HCEC 1CT (cell line): ENCODE results near the gene CD3D.

ENCODE experiments used
- DNase-seq: peaks from one replicate; pipeline ENCODE4 v3.0.0-alpha.2; 2017

CD3D gene

DNA sequence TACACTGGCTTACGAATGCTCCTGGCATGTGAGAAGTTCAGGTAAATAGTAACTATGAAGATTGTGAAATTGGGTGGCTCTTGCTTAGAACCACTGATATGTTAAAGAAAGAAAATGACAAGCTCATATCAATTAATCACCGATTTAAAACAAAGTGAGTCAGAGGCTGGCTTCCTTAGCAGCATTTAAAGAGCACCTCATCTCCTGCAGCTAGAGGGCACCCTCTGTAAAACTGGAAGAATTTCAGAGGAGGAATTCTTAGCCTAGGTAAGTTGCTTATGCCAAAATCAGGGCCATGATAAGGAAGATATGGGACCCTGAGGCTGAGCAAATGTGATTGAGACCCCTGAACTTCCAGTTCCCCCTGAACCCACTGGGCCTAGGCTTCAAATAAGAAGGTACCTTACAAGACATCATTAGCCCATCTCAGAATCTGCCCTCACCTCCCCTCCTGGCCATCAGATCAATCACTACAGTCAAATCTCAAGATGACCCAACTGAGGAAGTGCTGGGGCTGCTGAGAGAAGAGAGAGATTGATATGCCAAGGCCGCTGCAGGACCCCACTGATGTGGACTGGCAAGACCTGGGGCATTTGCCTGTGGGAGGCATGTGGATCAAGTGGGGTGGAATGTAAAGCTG is 46.6 kb downstream of the CD3D start:
- DNase-seq: peak; percentile 48

DNA sequence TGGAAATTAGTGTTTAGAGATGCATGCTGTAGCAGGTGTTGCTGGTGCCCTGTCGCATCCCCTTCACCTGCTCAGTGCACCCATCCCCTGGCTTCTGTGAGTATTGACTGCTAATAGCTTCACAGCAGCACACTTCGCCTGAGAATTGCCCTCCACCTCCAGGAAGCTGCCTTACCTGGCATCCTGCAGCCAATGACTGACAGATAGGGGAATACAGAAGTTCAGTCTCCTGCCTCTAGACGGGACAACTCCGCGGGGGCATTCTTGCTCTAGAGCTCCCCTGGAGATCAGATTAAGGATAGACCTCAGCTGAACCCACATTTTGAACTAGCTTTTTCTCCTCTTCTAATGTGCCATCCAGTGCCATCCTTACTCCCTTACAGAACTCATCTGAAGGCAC is 47.3 kb downstream of the CD3D start:
- no peak for DNase-seq

DNA sequence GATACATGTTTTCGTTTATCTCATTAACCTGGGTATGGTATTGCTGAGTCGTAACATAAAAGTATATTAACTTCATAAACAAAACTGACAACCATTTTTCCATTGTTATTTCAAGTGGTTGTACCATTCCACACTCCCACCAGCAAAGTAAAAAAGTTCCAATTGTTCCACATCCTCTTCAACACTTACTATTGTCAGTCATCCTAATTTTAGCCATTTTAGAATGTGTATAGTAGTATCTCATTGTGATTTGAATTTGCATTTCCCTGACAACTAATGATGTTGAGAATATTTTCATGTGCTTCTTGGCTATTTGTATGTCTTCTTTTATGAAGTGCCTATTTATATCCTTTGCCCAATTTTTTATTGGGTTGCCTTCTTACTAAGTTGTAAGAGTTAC is 48.5 kb downstream of the CD3D start:
- no peak for DNase-seq

DNA sequence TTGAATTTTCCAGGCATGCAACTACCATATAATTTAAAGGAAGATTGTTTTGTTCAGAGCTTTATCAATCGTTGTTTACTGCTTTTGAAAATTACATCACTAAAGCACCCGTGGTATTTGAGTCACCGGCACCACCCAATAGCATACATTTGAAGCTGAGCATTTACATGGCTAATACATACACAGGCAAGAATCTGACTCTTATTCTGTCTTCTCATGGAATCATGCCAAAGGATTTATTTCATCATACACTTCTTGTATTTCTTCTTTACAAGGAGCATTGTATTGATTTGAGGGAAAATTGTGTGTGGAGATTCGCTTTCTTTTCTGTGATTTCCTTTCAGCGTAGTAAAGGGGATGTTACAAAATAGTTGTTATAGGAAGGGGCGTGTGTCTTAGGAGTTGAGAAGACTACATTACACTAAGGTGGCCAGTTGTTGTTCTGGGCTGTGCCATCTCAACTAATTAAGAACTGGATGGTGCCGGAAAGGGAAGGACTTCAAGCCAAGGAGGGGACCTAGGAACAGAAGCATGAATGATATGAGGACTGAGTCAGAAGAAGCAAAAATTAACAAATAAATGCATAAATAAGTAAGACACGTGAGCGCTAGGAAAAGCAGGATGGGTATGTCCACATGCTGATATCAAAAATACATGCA is 50.9 kb downstream of the CD3D start:
- no peak for DNase-seq

DNA sequence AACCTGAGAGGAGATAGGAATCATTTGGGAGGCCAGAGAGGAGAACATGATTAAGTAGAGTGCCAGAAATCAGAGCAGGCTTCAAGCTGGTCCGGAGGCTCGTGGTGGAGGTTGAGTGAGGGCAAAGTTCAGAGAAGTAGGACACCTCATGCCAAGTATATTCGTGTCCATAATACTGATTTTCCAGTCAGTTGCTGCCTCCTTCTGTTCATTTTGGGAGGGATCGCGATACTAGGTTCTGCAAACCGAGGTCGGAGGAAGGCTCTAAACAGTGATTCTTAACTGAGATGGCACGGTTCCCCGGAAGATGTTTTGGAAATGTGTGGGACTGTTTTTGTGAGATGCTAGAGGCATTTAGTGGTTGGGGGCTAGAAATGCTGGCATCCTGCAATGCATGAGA is 51.6 kb downstream of the CD3D start:
- peak; percentile 3 for DNase-seq

DNA sequence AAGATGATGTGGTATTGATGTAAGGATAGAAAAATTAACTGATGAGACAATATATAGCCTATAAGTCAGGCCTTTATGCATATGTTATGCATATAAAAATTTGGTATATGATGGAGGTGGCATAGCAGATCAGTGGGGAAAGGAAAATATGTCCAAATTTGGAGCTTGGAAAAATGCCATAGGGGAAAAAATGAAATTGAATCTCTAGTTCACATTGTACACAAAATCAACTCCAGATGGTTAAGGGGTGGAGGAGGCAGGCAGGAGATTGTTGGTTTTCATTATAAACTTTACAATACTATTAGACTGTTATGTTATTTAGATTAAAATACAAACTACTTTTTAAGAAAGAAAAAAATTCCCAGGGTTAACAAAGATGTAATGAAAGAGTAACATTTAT is 53.1 kb downstream of the CD3D start:
- no peak for DNase-seq
